ENCODE results near the gene MYBPC2.

MYBPC2 gene

GRCh38 chr19:50383852-50384684 is 48.6 kb upstream of the MYBPC2 start, which contains the start of gene POLD1 (continued):
- no peak; the same call in 1 of the 2 replicates for TF ChIP-seq ZNF660 (tag by site-specific recombination; IDR thresholded peaks at IDR 0.05)
- TF ChIP-seq PRDM1 (tag by site-specific recombination; IDR thresholded peaks at IDR 0.05), result no peak
- TF ChIP-seq ZFHX2 (tag by site-specific recombination; conservative IDR thresholded peaks at IDR 0.05), result peak; percentile 95
- TF ChIP-seq HOXA7 (CRISPR knock-in tag; IDR thresholded peaks at IDR 0.05; ENCODE audit: borderline replicate concordance), result no peak
- peak; percentile 73; the same call in 1 of the 2 replicates for TF ChIP-seq BCL11A (tag by site-specific recombination; IDR thresholded peaks at IDR 0.05; ENCODE audit: low read depth)
- peak; percentile 45; the same call in 1 of the 2 replicates for TF ChIP-seq ZNF398 (tag by site-specific recombination; IDR thresholded peaks at IDR 0.05)
- no peak for TF ChIP-seq ATF2 (tag by site-specific recombination; IDR thresholded peaks at IDR 0.05; ENCODE audit: low read depth)
- no peak for TF ChIP-seq ZNF423 (tag by site-specific recombination; IDR thresholded peaks at IDR 0.05)
- TF ChIP-seq ZSCAN5A (tag by site-specific recombination; IDR thresholded peaks at IDR 0.05), result no peak
- TF ChIP-seq SALL2 (tag by site-specific recombination; IDR thresholded peaks at IDR 0.05; ENCODE audit: borderline replicate concordance), result no peak
- TF ChIP-seq HOXC10 (CRISPR knock-in tag; IDR thresholded peaks at IDR 0.05), result 0 out of 2 replicates have a peak, but pooled peaks have one; percentile 57
- no peak for TF ChIP-seq ZBTB49 (tag by site-specific recombination; IDR thresholded peaks at IDR 0.05; ENCODE audit: low read depth)
- TF ChIP-seq ZNF121 (tag by site-specific recombination; IDR thresholded peaks at IDR 0.05), result no peak
- TF ChIP-seq SETDB1 (IDR thresholded peaks at IDR 0.05; ENCODE audit: insufficient read length, low read length), result no peak
- TF ChIP-seq ZFP37 (tag by site-specific recombination; IDR thresholded peaks at IDR 0.05), result peak; percentile 55
- no peak for TF ChIP-seq ZNF416 (tag by site-specific recombination; IDR thresholded peaks at IDR 0.05)
- peak; percentile 97 for TF ChIP-seq SP3 (tag by site-specific recombination; IDR thresholded peaks at IDR 0.05)
- 0 out of 2 replicates have a peak, but pooled peaks have one; percentile 18 for TF ChIP-seq ZNF16 (tag by site-specific recombination; IDR thresholded peaks at IDR 0.05; ENCODE audit: low read depth)
- no peak for TF ChIP-seq ZNF514 (tag by site-specific recombination; IDR thresholded peaks at IDR 0.05)
- TF ChIP-seq ZNF791 (tag by site-specific recombination; IDR thresholded peaks at IDR 0.05), result no peak
- TF ChIP-seq ZNF140 (tag by site-specific recombination; IDR thresholded peaks at IDR 0.05), result no peak
- no peak for TF ChIP-seq ZFP41 (tag by site-specific recombination; IDR thresholded peaks at IDR 0.05; ENCODE audit: borderline replicate concordance)
- TF ChIP-seq ZIC2 (tag by site-specific recombination; IDR thresholded peaks at IDR 0.05), result peak; percentile 42
- no peak for TF ChIP-seq ZNF280C (tag by site-specific recombination; IDR thresholded peaks at IDR 0.05)
- no peak for TF ChIP-seq ELK4 (IDR thresholded peaks at IDR 0.05; ENCODE audit: borderline replicate concordance, low read depth, low read length)
- no peak for TF ChIP-seq ZNF664 (tag by site-specific recombination; IDR thresholded peaks at IDR 0.05)
- TF ChIP-seq ZNF18 (tag by site-specific recombination; IDR thresholded peaks at IDR 0.05), result no peak
